Measurements from ENCODE around the gene ITPR1.

GRCh38 chr3:4853749-4854140 is 360.6 kb downstream of the ITPR1 start:
- TF ChIP-seq CTCF (IDR thresholded peaks at IDR 0.05), result no peak
- TF ChIP-seq POLR2A (IDR thresholded peaks at IDR 0.05), result no peak
- TF ChIP-seq EP300 (IDR thresholded peaks at IDR 0.05), result no peak
- no peak for TF ChIP-seq POLR2AphosphoS5 (IDR thresholded peaks at IDR 0.05)
